Uterus (tissue), 2 donors: ENCODE data around the gene DDX39A.

Experiments used
- POLR2A ChIP-seq, 2 donors: fragments of 450-650 bp; IDR thresholded peaks; one replicate each; pipeline ENCODE4 v1.6.1; 2016; ENCODE audit warnings: antibody characterized with exemption in 2 of 2, mild to moderate bottlenecking in 1 of 2, moderate library complexity in 1 of 2
- TF ChIP-seq, protein P1 (sequence below), 4 experiments: fragments of 200-600 bp in 2 of 4; fragments of 450-650 bp in 2 of 4; sonication (generic) in 2 of 4; IDR thresholded peaks; one replicate each; pipeline ENCODE4 v1.5.1; 2016 to 2019; ENCODE audit warnings: antibody characterized with exemption in 4 of 4, mild to moderate bottlenecking in 2 of 4, moderate library complexity in 1 of 4

DNA sequence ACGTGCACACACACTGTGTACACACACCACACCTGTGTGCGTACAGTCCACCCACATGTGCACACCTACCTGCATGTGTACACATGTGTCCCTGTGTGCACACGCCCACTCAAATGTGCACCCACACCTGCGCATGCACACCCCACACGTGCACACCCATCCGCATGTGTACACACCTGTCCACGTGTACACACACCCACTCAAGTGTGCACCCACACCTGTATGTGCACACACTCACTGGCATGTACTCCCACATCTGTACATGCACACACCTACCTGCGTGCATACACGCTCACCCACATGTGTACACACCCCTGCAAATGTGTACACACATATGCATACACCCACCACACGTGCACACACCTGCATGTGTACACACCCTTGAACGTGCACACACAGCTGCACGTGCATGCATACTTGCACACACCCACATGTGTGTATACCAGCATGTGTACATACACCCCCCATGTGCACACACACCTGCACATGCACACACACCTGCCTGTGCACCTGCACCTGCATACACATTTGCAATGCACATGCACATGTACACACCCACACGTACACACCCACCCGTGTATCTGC lies 24.6 kb upstream of the DDX39A start:
- TF ChIP-seq, protein P1, sequence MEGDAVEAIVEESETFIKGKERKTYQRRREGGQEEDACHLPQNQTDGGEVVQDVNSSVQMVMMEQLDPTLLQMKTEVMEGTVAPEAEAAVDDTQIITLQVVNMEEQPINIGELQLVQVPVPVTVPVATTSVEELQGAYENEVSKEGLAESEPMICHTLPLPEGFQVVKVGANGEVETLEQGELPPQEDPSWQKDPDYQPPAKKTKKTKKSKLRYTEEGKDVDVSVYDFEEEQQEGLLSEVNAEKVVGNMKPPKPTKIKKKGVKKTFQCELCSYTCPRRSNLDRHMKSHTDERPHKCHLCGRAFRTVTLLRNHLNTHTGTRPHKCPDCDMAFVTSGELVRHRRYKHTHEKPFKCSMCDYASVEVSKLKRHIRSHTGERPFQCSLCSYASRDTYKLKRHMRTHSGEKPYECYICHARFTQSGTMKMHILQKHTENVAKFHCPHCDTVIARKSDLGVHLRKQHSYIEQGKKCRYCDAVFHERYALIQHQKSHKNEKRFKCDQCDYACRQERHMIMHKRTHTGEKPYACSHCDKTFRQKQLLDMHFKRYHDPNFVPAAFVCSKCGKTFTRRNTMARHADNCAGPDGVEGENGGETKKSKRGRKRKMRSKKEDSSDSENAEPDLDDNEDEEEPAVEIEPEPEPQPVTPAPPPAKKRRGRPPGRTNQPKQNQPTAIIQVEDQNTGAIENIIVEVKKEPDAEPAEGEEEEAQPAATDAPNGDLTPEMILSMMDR (IDR thresholded peaks at IDR 0.05): no peak
- TF ChIP-seq POLR2A (IDR thresholded peaks at IDR 0.05): no peak
